HCT116 (cell line): ENCODE data around the gene ACKR4. TPM values are rescaled to one million over a fixed set of nuclear protein-coding genes. Genes with fewer than 3 reads are reported as not detected.

Experiments used
- ATAC-seq: fragments of 200-7000 bp; cut with Tn5 transposase; 2 replicates; pipeline ENCODE4 v1.9.1; 2020; ENCODE audit warnings: mild to moderate bottlenecking, moderate library complexity
- BruUV-seq: library from RNA; stranded (reverse); fragments of 400-500 nt; replicated peaks from 2 replicates; lab custom pipeline; 2021; lab: Mats Ljungman, UMichigan
- CTCF ChIA-PET: fragments of 300-600 bp; sonication (Branson Sonifier 250); formaldehyde crosslinking; loops from one replicate; lab custom pipeline; 2021; ENCODE audit warnings: antibody characterized with exemption; lab: Charles Lee
- POLR2A ChIA-PET: fragments of 300-600, 350-600 bp; sonication (Branson Sonifier 250); formaldehyde crosslinking; loops from one replicate; lab custom pipeline; 2021; ENCODE audit warnings: antibody characterized with exemption; lab: Charles Lee
- RAD21 ChIA-PET, 2 experiments: fragments of 300-600 bp; sonication (Branson Sonifier 250); formaldehyde crosslinking; loops; one replicate each; lab custom pipeline; 2023; ENCODE audit warnings: low total read pairs in 2 of 2; ENCODE audit not compliant: uncharacterized antibody in 2 of 2, unreplicated experiment in 2 of 2, low non-redundant PET in 1 of 2; lab: Charles Lee
- DNase-seq: peaks from one replicate; pipeline ENCODE4 v3.0.0-alpha.2; 2010; ENCODE audit warnings: low read depth, low spot score
- H2AFZ ChIP-seq: fragments of 200-600 bp; shearing (Covaris generic), sonication (generic); 2 replicates; pipeline ENCODE4 v1.6.1; 2017; ENCODE audit warnings: low read depth, mixed run types, mixed read lengths, antibody characterized with exemption, low read length; ENCODE audit not compliant: poor library complexity, severe bottlenecking
- H3K27ac ChIP-seq: 2 replicates; pipeline ENCODE4 v1.5.1; 2012; ENCODE audit warnings: low read depth, low read length
- H3K27me3 ChIP-seq: fragments of 200-600 bp; sonication (generic); 2 replicates; pipeline ENCODE4 v1.6.1; 2016; ENCODE audit warnings: mixed run types, low read length, mixed read lengths; ENCODE audit not compliant: insufficient read depth
- H3K36me3 ChIP-seq, 2 experiments: fragments of 200-500 bp in 1 of 2; fragments of 200-600 bp in 1 of 2; sonication (Bioruptor generic) in 1 of 2; sonication (generic) in 1 of 2; 2 replicates each; pipeline versions ENCODE4 v1.5.1 to v1.6.1; 2014 to 2016; ENCODE audit warnings: low read length in 2 of 2, inconsistent platforms in 1 of 2, mixed read lengths in 1 of 2, mixed run types in 1 of 2; ENCODE audit not compliant: insufficient read depth in 2 of 2, control insufficient read depth in 1 of 2
- H3K4me1 ChIP-seq, 2 experiments: fragments of 200-600 bp in 1 of 2; sonication (generic) in 1 of 2; 2 replicates each; pipeline versions ENCODE4 v1.5.1 to v1.6.1; 2012 to 2017; ENCODE audit warnings: low read length in 2 of 2, inconsistent platforms in 1 of 2, mild to moderate bottlenecking in 1 of 2, mixed read lengths in 1 of 2, mixed run types in 1 of 2, moderate library complexity in 1 of 2; ENCODE audit not compliant: insufficient read depth in 2 of 2, control insufficient read depth in 1 of 2
- H3K4me2 ChIP-seq: fragments of 200-600 bp; sonication (generic); 2 replicates; pipeline ENCODE4 v1.6.1; 2017; ENCODE audit warnings: mixed run types, low read length, mixed read lengths
- H3K4me3 ChIP-seq, 2 experiments: fragments of 200-600 bp in 1 of 2; sonication (generic) in 1 of 2; replicated peaks in 1 of 2; 2 replicates each; pipeline ENCODE4 v1.5.1; 2011 to 2016; ENCODE audit warnings: low read length in 2 of 2, control low read depth in 1 of 2, low read depth in 1 of 2, mild to moderate bottlenecking in 1 of 2, mixed read lengths in 1 of 2, mixed run types in 1 of 2
- H3K79me2 ChIP-seq: fragments of 200-600 bp; sonication (generic); 2 replicates; pipeline ENCODE4 v1.6.1; 2017; ENCODE audit warnings: mild to moderate bottlenecking, mixed run types, low read length, moderate library complexity, mixed read lengths; ENCODE audit not compliant: insufficient read depth
- H3K9ac ChIP-seq: fragments of 200-600 bp; sonication (generic); 2 replicates; pipeline ENCODE4 v1.6.1; 2016; ENCODE audit warnings: low read length, mixed read lengths
- H3K9me2 ChIP-seq: fragments of 200-600 bp; sonication (generic), shearing (Covaris generic); 2 replicates; pipeline ENCODE4 v1.6.1; 2017; ENCODE audit warnings: mixed run types, mild to moderate bottlenecking, moderate library complexity; ENCODE audit not compliant: insufficient read depth
- H3K9me3 ChIP-seq, 2 experiments: fragments of 200-500 bp in 1 of 2; fragments of 200-600 bp in 1 of 2; sonication (Bioruptor generic) in 1 of 2; sonication (generic) in 1 of 2; 2 replicates each; pipeline ENCODE4 v1.6.1; 2014 to 2017; ENCODE audit warnings: low read length in 2 of 2, mixed read lengths in 2 of 2, inconsistent platforms in 1 of 2, low read depth in 1 of 2, mild to moderate bottlenecking in 1 of 2, mixed run types in 1 of 2, moderate library complexity in 1 of 2; ENCODE audit not compliant: control insufficient read depth in 1 of 2, insufficient read depth in 1 of 2
- H4K20me1 ChIP-seq: fragments of 200-600 bp; sonication (generic), shearing (Covaris generic); 2 replicates; pipeline ENCODE4 v1.6.1; 2017; ENCODE audit warnings: mixed run types, mild to moderate bottlenecking, moderate library complexity; ENCODE audit not compliant: insufficient read depth
- CBX3 ChIP-seq: IDR thresholded peaks from 2 replicates; pipeline ENCODE4 v1.6.1; 2012; ENCODE audit warnings: low read depth
- EGR1 ChIP-seq: IDR thresholded peaks from 2 replicates; pipeline ENCODE4 v1.6.1; 2012; ENCODE audit warnings: low read depth
- ELF1 ChIP-seq: IDR thresholded peaks from 2 replicates; pipeline ENCODE4 v1.6.1; 2012; ENCODE audit warnings: low read depth, borderline replicate concordance
- EZH2 ChIP-seq: fragments of 200-600 bp; sonication (generic); IDR thresholded peaks from 2 replicates; pipeline ENCODE4 v1.6.1; 2017; ENCODE audit warnings: antibody characterized with exemption, mixed run types
- EZH2phosphoT487 ChIP-seq: fragments of 200-600 bp; IDR thresholded peaks from 2 replicates; pipeline ENCODE4 v1.6.1; 2018; ENCODE audit warnings: antibody characterized with exemption, borderline replicate concordance
- FOSL1 ChIP-seq: IDR thresholded peaks from 2 replicates; pipeline ENCODE4 v1.6.1; 2012; ENCODE audit warnings: low read depth
- JUND ChIP-seq: IDR thresholded peaks from 2 replicates; pipeline ENCODE4 v1.6.1; 2012
- POLR2AphosphoS5 ChIP-seq: IDR thresholded peaks from 2 replicates; pipeline ENCODE4 v1.6.1; 2011; ENCODE audit warnings: mild to moderate bottlenecking, low read depth, low read length, moderate library complexity
- RAD21 ChIP-seq: IDR thresholded peaks from 2 replicates; pipeline ENCODE4 v1.6.1; 2012; ENCODE audit warnings: low read depth, mild to moderate bottlenecking
- SIN3A ChIP-seq: IDR thresholded peaks from 2 replicates; pipeline ENCODE4 v1.6.1; 2012; ENCODE audit warnings: low read depth
- SP1 ChIP-seq: IDR thresholded peaks from 2 replicates; pipeline ENCODE4 v1.6.1; 2012; ENCODE audit warnings: low read depth
- TCF7L2 ChIP-seq: IDR thresholded peaks from 2 replicates; pipeline ENCODE4 v1.7.0; 2011; ENCODE audit warnings: borderline replicate concordance, inconsistent platforms; ENCODE audit not compliant: insufficient read depth, insufficient read length; ENCODE audit errors: extremely low read depth
- YY1 ChIP-seq: IDR thresholded peaks from 2 replicates; pipeline ENCODE4 v1.6.1; 2011; ENCODE audit warnings: low read length, low read depth, moderate library complexity, mild to moderate bottlenecking; ENCODE audit not compliant: insufficient replicate concordance; ENCODE audit errors: extremely low read depth
- ZFX ChIP-seq: fragments of 450-650 bp; IDR thresholded peaks from 2 replicates; pipeline ENCODE4 v1.6.1; 2017
- intact Hi-C: fragments of 100-400 bp; cut with micrococcal nuclease; formaldehyde crosslinking; loops from 2 replicates; pipeline ENCODE4 v1.10.0; 2022
- total RNA-seq: library from RNA; stranded (reverse); gene quantifications from one replicate; pipeline ENCODE4 v1.2.1, GENCODE V29; 2021; ENCODE audit not compliant: unreplicated experiment
- TF ChIP-seq, protein P1 (sequence below): IDR thresholded peaks from 2 replicates; pipeline ENCODE4 v1.6.1; 2012
- TF ChIP-seq, protein P2 (sequence below): IDR thresholded peaks from 2 replicates; pipeline ENCODE4 v1.6.1; 2012; ENCODE audit warnings: low read depth
- TF ChIP-seq, protein P3 (sequence below): IDR thresholded peaks from 2 replicates; pipeline ENCODE4 v1.6.1; 2011; ENCODE audit warnings: mild to moderate bottlenecking, low read length, moderate library complexity; ENCODE audit not compliant: insufficient replicate concordance; ENCODE audit errors: extremely low read depth

Gene ACKR4
- total RNA-seq, 1 experiment from 2014 or later: 0.12 TPM

DNA sequence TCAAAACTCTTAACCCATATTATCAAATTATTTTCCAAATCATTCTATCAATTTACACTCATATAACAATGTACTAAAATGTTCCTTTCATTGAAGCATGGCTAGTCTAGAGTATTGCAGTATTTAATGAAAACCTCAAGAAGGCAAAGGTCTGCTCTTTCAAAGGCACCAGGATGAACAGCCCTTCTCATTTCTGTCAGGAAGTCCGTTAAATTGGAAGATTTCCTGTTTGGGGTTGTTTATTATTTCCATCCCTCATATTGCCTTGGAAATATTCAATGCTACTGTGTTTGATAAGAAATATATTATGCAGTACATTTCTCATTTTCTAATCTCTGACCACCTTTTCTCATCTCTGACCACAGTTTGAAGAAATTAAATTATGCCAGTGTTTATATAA lies 25.1 kb downstream of the ACKR4 start:
- no peak overlapping the region for H3K27ac ChIP-seq
- BruUV-seq: no TSS peak
- no peak overlapping the region for H3K4me3 ChIP-seq
- no peak for DNase-seq
- ChIA-PET RAD21 (no interaction called here), POLR2A (no interaction called here), CTCF (no interaction called here)
- ATAC-seq: no peak
- TF ChIP-seq CBX3 (no peak), EGR1 (no peak), EZH2 (no peak), POLR2AphosphoS5 (no peak), YY1 (no peak), SP1 (no peak), ZFX (no peak), FOSL1 (no peak), JUND (no peak), ELF1 (no peak), SIN3A (no peak), RAD21 (no peak), EZH2phosphoT487 (no peak), TCF7L2 (no peak)
- TF ChIP-seq, protein P1, sequence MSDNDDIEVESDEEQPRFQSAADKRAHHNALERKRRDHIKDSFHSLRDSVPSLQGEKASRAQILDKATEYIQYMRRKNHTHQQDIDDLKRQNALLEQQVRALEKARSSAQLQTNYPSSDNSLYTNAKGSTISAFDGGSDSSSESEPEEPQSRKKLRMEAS: no peak
- TF ChIP-seq, protein P2, sequence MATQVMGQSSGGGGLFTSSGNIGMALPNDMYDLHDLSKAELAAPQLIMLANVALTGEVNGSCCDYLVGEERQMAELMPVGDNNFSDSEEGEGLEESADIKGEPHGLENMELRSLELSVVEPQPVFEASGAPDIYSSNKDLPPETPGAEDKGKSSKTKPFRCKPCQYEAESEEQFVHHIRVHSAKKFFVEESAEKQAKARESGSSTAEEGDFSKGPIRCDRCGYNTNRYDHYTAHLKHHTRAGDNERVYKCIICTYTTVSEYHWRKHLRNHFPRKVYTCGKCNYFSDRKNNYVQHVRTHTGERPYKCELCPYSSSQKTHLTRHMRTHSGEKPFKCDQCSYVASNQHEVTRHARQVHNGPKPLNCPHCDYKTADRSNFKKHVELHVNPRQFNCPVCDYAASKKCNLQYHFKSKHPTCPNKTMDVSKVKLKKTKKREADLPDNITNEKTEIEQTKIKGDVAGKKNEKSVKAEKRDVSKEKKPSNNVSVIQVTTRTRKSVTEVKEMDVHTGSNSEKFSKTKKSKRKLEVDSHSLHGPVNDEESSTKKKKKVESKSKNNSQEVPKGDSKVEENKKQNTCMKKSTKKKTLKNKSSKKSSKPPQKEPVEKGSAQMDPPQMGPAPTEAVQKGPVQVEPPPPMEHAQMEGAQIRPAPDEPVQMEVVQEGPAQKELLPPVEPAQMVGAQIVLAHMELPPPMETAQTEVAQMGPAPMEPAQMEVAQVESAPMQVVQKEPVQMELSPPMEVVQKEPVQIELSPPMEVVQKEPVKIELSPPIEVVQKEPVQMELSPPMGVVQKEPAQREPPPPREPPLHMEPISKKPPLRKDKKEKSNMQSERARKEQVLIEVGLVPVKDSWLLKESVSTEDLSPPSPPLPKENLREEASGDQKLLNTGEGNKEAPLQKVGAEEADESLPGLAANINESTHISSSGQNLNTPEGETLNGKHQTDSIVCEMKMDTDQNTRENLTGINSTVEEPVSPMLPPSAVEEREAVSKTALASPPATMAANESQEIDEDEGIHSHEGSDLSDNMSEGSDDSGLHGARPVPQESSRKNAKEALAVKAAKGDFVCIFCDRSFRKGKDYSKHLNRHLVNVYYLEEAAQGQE: no peak
- TF ChIP-seq, protein P3, sequence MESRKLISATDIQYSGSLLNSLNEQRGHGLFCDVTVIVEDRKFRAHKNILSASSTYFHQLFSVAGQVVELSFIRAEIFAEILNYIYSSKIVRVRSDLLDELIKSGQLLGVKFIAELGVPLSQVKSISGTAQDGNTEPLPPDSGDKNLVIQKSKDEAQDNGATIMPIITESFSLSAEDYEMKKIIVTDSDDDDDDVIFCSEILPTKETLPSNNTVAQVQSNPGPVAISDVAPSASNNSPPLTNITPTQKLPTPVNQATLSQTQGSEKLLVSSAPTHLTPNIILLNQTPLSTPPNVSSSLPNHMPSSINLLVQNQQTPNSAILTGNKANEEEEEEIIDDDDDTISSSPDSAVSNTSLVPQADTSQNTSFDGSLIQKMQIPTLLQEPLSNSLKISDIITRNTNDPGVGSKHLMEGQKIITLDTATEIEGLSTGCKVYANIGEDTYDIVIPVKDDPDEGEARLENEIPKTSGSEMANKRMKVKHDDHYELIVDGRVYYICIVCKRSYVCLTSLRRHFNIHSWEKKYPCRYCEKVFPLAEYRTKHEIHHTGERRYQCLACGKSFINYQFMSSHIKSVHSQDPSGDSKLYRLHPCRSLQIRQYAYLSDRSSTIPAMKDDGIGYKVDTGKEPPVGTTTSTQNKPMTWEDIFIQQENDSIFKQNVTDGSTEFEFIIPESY: no peak
- H4K20me1 ChIP-seq: no peaks in the 10 kb centered on the region
- no peaks in the 10 kb centered on the region for H3K36me3 ChIP-seq
- H3K9ac ChIP-seq: no peak overlapping the region
- intact Hi-C loops: no loop called here
- H3K9me2 ChIP-seq: no peaks in the 10 kb centered on the region
- no peaks in the 10 kb centered on the region for H3K27me3 ChIP-seq
- no peaks in the 10 kb centered on the region for H3K4me1 ChIP-seq
- H2AFZ ChIP-seq: no peak overlapping the region
- no peak overlapping the region for H3K4me2 ChIP-seq
- no peaks in the 10 kb centered on the region for H3K79me2 ChIP-seq
- no peaks in the 10 kb centered on the region for H3K9me3 ChIP-seq
